HCT116 (cell line): ENCODE data around the gene UBR3. TPM values are rescaled to one million over a fixed set of nuclear protein-coding genes. Genes with fewer than 3 reads are reported as not detected.
A peak's percentile ranks its signal among the peaks of the same experiment; 100 is the strongest.
"Not testable (repeated sequence)": the region's sequence is repeated elsewhere in the genome, so short reads cannot be mapped to it uniquely, and the experiment has no call there.

Experiments
- ATAC-seq: fragments of 200-7000 bp; cut with Tn5 transposase; 2 replicates; pipeline ENCODE4 v1.9.1; 2020; ENCODE audit warnings: mild to moderate bottlenecking, moderate library complexity
- BruUV-seq: library from RNA; stranded (reverse); fragments of 400-500 nt; replicated peaks from 2 replicates; lab custom pipeline; 2021; lab: Mats Ljungman, UMichigan
- CTCF ChIA-PET: fragments of 300-600 bp; sonication (Branson Sonifier 250); formaldehyde crosslinking; loops from one replicate; lab custom pipeline; 2021; ENCODE audit warnings: antibody characterized with exemption; lab: Charles Lee
- POLR2A ChIA-PET: fragments of 300-600, 350-600 bp; sonication (Branson Sonifier 250); formaldehyde crosslinking; loops from one replicate; lab custom pipeline; 2021; ENCODE audit warnings: antibody characterized with exemption; lab: Charles Lee
- RAD21 ChIA-PET, 2 experiments: fragments of 300-600 bp; sonication (Branson Sonifier 250); formaldehyde crosslinking; loops; one replicate each; lab custom pipeline; 2023; ENCODE audit warnings: low total read pairs in 2 of 2; ENCODE audit not compliant: uncharacterized antibody in 2 of 2, unreplicated experiment in 2 of 2, low non-redundant PET in 1 of 2; lab: Charles Lee
- DNase-seq: peaks from one replicate; pipeline ENCODE4 v3.0.0-alpha.2; 2010; ENCODE audit warnings: low read depth, low spot score
- H2AFZ ChIP-seq: fragments of 200-600 bp; shearing (Covaris generic), sonication (generic); 2 replicates; pipeline ENCODE4 v1.6.1; 2017; ENCODE audit warnings: low read depth, mixed run types, mixed read lengths, antibody characterized with exemption, low read length; ENCODE audit not compliant: poor library complexity, severe bottlenecking
- H3K27ac ChIP-seq: 2 replicates; pipeline ENCODE4 v1.5.1; 2012; ENCODE audit warnings: low read depth, low read length
- H3K27me3 ChIP-seq: fragments of 200-600 bp; sonication (generic); 2 replicates; pipeline ENCODE4 v1.6.1; 2016; ENCODE audit warnings: mixed run types, low read length, mixed read lengths; ENCODE audit not compliant: insufficient read depth
- H3K36me3 ChIP-seq, 2 experiments: fragments of 200-500 bp in 1 of 2; fragments of 200-600 bp in 1 of 2; sonication (Bioruptor generic) in 1 of 2; sonication (generic) in 1 of 2; 2 replicates each; pipeline versions ENCODE4 v1.5.1 to v1.6.1; 2014 to 2016; ENCODE audit warnings: low read length in 2 of 2, inconsistent platforms in 1 of 2, mixed read lengths in 1 of 2, mixed run types in 1 of 2; ENCODE audit not compliant: insufficient read depth in 2 of 2, control insufficient read depth in 1 of 2
- H3K4me1 ChIP-seq, 2 experiments: fragments of 200-600 bp in 1 of 2; sonication (generic) in 1 of 2; 2 replicates each; pipeline versions ENCODE4 v1.5.1 to v1.6.1; 2012 to 2017; ENCODE audit warnings: low read length in 2 of 2, inconsistent platforms in 1 of 2, mild to moderate bottlenecking in 1 of 2, mixed read lengths in 1 of 2, mixed run types in 1 of 2, moderate library complexity in 1 of 2; ENCODE audit not compliant: insufficient read depth in 2 of 2, control insufficient read depth in 1 of 2
- H3K4me2 ChIP-seq: fragments of 200-600 bp; sonication (generic); 2 replicates; pipeline ENCODE4 v1.6.1; 2017; ENCODE audit warnings: mixed run types, low read length, mixed read lengths
- H3K4me3 ChIP-seq, 2 experiments: fragments of 200-600 bp in 1 of 2; sonication (generic) in 1 of 2; replicated peaks in 1 of 2; 2 replicates each; pipeline ENCODE4 v1.5.1; 2011 to 2016; ENCODE audit warnings: low read length in 2 of 2, control low read depth in 1 of 2, low read depth in 1 of 2, mild to moderate bottlenecking in 1 of 2, mixed read lengths in 1 of 2, mixed run types in 1 of 2
- H3K79me2 ChIP-seq: fragments of 200-600 bp; sonication (generic); 2 replicates; pipeline ENCODE4 v1.6.1; 2017; ENCODE audit warnings: mild to moderate bottlenecking, mixed run types, low read length, moderate library complexity, mixed read lengths; ENCODE audit not compliant: insufficient read depth
- H3K9ac ChIP-seq: fragments of 200-600 bp; sonication (generic); 2 replicates; pipeline ENCODE4 v1.6.1; 2016; ENCODE audit warnings: low read length, mixed read lengths
- H3K9me2 ChIP-seq: fragments of 200-600 bp; sonication (generic), shearing (Covaris generic); 2 replicates; pipeline ENCODE4 v1.6.1; 2017; ENCODE audit warnings: mixed run types, mild to moderate bottlenecking, moderate library complexity; ENCODE audit not compliant: insufficient read depth
- H3K9me3 ChIP-seq, 2 experiments: fragments of 200-500 bp in 1 of 2; fragments of 200-600 bp in 1 of 2; sonication (Bioruptor generic) in 1 of 2; sonication (generic) in 1 of 2; 2 replicates each; pipeline ENCODE4 v1.6.1; 2014 to 2017; ENCODE audit warnings: low read length in 2 of 2, mixed read lengths in 2 of 2, inconsistent platforms in 1 of 2, low read depth in 1 of 2, mild to moderate bottlenecking in 1 of 2, mixed run types in 1 of 2, moderate library complexity in 1 of 2; ENCODE audit not compliant: control insufficient read depth in 1 of 2, insufficient read depth in 1 of 2
- H4K20me1 ChIP-seq: fragments of 200-600 bp; sonication (generic), shearing (Covaris generic); 2 replicates; pipeline ENCODE4 v1.6.1; 2017; ENCODE audit warnings: mixed run types, mild to moderate bottlenecking, moderate library complexity; ENCODE audit not compliant: insufficient read depth
- CBX3 ChIP-seq: IDR thresholded peaks from 2 replicates; pipeline ENCODE4 v1.6.1; 2012; ENCODE audit warnings: low read depth
- EGR1 ChIP-seq: IDR thresholded peaks from 2 replicates; pipeline ENCODE4 v1.6.1; 2012; ENCODE audit warnings: low read depth
- ELF1 ChIP-seq: IDR thresholded peaks from 2 replicates; pipeline ENCODE4 v1.6.1; 2012; ENCODE audit warnings: low read depth, borderline replicate concordance
- SIN3A ChIP-seq: IDR thresholded peaks from 2 replicates; pipeline ENCODE4 v1.6.1; 2012; ENCODE audit warnings: low read depth
- ZNF274 ChIP-seq: fragments of 200-500 bp; sonication (Bioruptor generic); IDR thresholded peaks from 2 replicates; pipeline ENCODE4 v1.6.1; 2014; ENCODE audit warnings: mild to moderate bottlenecking, low read depth, low read length, inconsistent platforms
- intact Hi-C: fragments of 100-400 bp; cut with micrococcal nuclease; formaldehyde crosslinking; loops from 2 replicates; pipeline ENCODE4 v1.10.0; 2022
- total RNA-seq: library from RNA; stranded (reverse); gene quantifications from one replicate; pipeline ENCODE4 v1.2.1, GENCODE V29; 2021; ENCODE audit not compliant: unreplicated experiment
- TF ChIP-seq, protein P1 (sequence below), 3 experiments: fragments of 200-600 bp in 1 of 3; sonication (generic) in 1 of 3; IDR thresholded peaks in 2 of 3; conservative IDR thresholded peaks in 1 of 3; 2 replicates each; pipeline ENCODE4 v1.5.1; 2012 to 2017; ENCODE audit warnings: low read depth in 2 of 3, low read length in 2 of 3, antibody characterized with exemption in 1 of 3, borderline replicate concordance in 1 of 3, control low read depth in 1 of 3, mild to moderate bottlenecking in 1 of 3, mixed read lengths in 1 of 3, mixed run types in 1 of 3, moderate library complexity in 1 of 3; ENCODE audit not compliant: insufficient read depth in 1 of 3
- TF ChIP-seq, protein P2 (sequence below): IDR thresholded peaks from 2 replicates; pipeline ENCODE4 v1.6.1; 2012; ENCODE audit warnings: low read depth

The UBR3 gene
- total RNA-seq, 1 experiment from 2014 or later: 29.5 TPM

DNA sequence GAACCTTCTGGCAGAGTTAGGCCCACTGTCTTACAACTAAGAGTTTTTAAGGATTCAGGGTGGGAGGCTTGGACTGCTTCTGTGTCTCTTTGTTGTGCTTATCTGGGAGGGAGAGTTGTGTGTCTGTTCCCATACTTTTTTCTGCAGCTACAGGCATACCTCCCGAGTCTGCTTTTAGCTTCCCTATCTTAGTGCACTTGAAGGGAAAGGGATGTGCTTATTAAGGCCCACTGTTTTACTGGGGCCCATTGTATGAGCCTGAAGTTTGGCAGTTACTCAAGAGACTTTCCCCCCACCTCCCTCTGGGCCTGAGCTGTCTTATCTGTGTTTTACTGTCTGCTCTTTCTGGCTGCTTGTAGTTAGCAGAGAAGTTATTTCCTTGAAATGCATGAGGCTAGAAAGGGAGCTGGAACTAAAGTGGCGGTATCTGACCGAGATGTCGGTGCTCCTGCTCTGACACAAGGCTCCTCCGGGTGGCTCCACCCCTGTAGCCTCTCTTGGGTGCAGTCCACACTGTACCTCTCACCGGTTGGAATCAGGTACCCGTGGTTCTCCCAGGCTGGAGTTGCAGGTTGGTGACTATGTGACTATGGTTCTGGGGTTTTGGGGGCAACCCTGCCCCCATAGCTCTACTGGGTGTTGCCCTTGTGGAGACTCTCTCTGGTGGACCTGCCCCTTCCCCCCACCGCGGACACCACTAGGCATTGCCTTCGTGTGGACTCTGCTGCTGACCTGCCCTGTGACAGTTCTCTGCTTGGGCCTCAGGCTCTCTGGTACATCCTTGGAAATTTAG is 12.9 kb downstream of the UBR3 start:
- H3K9ac ChIP-seq: no peak overlapping the region
- no TSS peak for BruUV-seq
- TF ChIP-seq CBX3: no peak
- no peaks in the 10 kb centered on the region for H3K9me3 ChIP-seq
- intact Hi-C loops: no loop called here
- no peaks in the 10 kb centered on the region; a peak in 1 of 4 replicates for H3K4me1 ChIP-seq
- H3K27ac ChIP-seq: no peak overlapping the region
- no peak overlapping the region for H3K4me3 ChIP-seq
- H2AFZ ChIP-seq: no peak overlapping the region
- CTCF ChIA-PET: no interaction called here
- H3K36me3 ChIP-seq: no peaks in the 10 kb centered on the region
- H3K4me2 ChIP-seq: no peak overlapping the region
- H3K9me2 ChIP-seq: no peaks in the 10 kb centered on the region
- H3K27me3 ChIP-seq: no peaks in the 10 kb centered on the region
- RAD21 ChIA-PET: no interaction called here
- POLR2A ChIA-PET: no interaction called here
- ATAC-seq: peak; percentile 66
- peaks cover 51% of the 10 kb centered on the region for H3K79me2 ChIP-seq
- no peaks in the 10 kb centered on the region for H4K20me1 ChIP-seq
- DNase-seq: no peak

DNA sequence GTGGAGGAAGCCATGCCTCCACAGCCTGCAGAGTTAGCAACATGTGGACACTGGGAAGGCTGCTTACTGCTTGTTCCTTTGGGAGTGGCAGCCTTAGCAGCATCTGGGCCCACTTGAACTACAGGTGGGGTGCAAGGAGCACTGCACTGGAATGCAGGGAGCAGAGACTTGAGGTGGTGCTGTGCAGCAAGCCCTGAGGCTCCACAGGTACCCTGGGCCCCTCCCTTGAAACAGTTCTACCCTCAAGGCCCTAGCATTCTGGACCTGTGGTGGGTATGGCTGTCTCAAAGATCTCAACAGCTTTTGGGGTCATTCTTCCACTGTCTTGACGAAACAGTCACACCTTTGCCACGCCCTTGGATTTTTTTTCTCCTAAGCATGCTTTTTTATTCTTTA is 13.5 kb downstream of the UBR3 start:
- TF ChIP-seq, protein P1, sequence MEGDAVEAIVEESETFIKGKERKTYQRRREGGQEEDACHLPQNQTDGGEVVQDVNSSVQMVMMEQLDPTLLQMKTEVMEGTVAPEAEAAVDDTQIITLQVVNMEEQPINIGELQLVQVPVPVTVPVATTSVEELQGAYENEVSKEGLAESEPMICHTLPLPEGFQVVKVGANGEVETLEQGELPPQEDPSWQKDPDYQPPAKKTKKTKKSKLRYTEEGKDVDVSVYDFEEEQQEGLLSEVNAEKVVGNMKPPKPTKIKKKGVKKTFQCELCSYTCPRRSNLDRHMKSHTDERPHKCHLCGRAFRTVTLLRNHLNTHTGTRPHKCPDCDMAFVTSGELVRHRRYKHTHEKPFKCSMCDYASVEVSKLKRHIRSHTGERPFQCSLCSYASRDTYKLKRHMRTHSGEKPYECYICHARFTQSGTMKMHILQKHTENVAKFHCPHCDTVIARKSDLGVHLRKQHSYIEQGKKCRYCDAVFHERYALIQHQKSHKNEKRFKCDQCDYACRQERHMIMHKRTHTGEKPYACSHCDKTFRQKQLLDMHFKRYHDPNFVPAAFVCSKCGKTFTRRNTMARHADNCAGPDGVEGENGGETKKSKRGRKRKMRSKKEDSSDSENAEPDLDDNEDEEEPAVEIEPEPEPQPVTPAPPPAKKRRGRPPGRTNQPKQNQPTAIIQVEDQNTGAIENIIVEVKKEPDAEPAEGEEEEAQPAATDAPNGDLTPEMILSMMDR (IDR thresholded peaks at IDR 0.05 in 2 of 3, conservative IDR thresholded peaks at IDR 0.05 in 1 of 3; ENCODE audit: borderline replicate concordance in 1 of 3, insufficient read depth in 1 of 3, low read depth in 2 of 3, low read length in 2 of 3): no peak
- TF ChIP-seq EGR1 (no peak), ELF1 (no peak), SIN3A (no peak), ZNF274 (no peak)
- TF ChIP-seq, protein P2, sequence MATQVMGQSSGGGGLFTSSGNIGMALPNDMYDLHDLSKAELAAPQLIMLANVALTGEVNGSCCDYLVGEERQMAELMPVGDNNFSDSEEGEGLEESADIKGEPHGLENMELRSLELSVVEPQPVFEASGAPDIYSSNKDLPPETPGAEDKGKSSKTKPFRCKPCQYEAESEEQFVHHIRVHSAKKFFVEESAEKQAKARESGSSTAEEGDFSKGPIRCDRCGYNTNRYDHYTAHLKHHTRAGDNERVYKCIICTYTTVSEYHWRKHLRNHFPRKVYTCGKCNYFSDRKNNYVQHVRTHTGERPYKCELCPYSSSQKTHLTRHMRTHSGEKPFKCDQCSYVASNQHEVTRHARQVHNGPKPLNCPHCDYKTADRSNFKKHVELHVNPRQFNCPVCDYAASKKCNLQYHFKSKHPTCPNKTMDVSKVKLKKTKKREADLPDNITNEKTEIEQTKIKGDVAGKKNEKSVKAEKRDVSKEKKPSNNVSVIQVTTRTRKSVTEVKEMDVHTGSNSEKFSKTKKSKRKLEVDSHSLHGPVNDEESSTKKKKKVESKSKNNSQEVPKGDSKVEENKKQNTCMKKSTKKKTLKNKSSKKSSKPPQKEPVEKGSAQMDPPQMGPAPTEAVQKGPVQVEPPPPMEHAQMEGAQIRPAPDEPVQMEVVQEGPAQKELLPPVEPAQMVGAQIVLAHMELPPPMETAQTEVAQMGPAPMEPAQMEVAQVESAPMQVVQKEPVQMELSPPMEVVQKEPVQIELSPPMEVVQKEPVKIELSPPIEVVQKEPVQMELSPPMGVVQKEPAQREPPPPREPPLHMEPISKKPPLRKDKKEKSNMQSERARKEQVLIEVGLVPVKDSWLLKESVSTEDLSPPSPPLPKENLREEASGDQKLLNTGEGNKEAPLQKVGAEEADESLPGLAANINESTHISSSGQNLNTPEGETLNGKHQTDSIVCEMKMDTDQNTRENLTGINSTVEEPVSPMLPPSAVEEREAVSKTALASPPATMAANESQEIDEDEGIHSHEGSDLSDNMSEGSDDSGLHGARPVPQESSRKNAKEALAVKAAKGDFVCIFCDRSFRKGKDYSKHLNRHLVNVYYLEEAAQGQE: no peak
- H3K4me2 ChIP-seq: no peak overlapping the region
- DNase-seq (no peak), ATAC-seq (no peak)
- ChIA-PET RAD21 (no interaction called here), POLR2A (no interaction called here), CTCF (no interaction called here)
- no peak overlapping the region for H3K9ac ChIP-seq
- no TSS peak for BruUV-seq
- no peak overlapping the region for H2AFZ ChIP-seq
- no peaks in the 10 kb centered on the region for H3K9me2 ChIP-seq
- no peaks in the 10 kb centered on the region for H3K9me3 ChIP-seq
- no peak overlapping the region for H3K4me3 ChIP-seq
- H3K27me3 ChIP-seq: no peaks in the 10 kb centered on the region
- H3K27ac ChIP-seq: no peak overlapping the region
- no peaks in the 10 kb centered on the region; a peak in 1 of 4 replicates for H3K4me1 ChIP-seq
- H3K36me3 ChIP-seq: no peaks in the 10 kb centered on the region
- no peaks in the 10 kb centered on the region for H4K20me1 ChIP-seq
- H3K79me2 ChIP-seq: peaks cover 50% of the 10 kb centered on the region
- intact Hi-C loops: no loop called here

DNA sequence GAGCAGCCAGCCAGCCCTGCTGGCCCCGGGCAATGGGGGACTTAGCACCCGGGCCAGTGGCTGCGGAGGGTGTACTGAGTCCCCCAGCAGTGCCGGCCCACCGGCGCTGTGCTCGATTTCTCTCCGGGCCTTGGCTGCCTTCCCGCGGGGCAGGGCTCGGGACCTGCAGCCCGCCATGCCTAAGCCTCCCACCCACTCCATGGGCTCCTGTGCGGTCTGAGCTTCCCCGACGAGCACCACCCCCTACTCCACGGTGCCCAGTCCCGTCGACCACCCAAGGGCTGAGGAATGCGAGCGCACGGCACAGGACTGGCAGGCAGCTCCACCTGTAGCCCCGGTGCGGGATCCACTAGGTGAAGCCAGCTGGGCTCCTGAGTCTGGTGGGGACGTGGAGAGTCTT is 14.4 kb downstream of the UBR3 start:
- H3K27ac ChIP-seq, CTCF ChIA-PET, H3K4me3 ChIP-seq, H3K36me3 ChIP-seq, POLR2A ChIA-PET, H3K4me2 ChIP-seq, BruUV-seq, H2AFZ ChIP-seq, RAD21 ChIA-PET, H3K9me2 ChIP-seq, H3K27me3 ChIP-seq, H3K4me1 ChIP-seq, H3K9me3 ChIP-seq, H3K9ac ChIP-seq, DNase-seq, intact Hi-C loops, ATAC-seq, H4K20me1 ChIP-seq: not testable (repeated sequence)
- peaks cover 49% of the 10 kb centered on the region for H3K79me2 ChIP-seq
